ENCODE results near the gene RC3H1.

DNA sequence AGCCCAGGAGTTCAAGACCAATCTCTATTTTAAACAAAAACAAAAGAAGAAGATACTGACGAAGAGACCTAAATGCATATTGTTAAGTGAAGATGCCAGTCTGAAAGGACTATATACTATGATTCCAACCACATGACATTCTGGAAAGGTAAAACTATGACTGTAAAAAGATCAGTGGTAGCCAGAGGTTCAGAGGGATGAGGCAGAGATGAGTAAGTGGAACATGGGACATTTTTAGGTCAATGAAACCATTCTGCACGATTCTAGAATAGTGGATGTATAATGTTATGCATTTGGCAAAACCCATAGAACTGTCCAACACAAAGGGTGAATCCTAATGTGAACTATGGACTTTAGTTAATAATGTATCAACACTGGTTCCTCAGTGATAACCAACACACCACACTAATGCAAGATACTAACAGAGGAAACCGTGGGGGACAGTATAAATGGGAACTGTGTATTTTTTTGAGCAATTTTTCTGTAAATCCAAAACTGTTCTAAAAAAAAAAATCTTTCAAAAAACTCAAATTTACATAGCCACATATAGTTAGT, 8.2 kb downstream of the RC3H1 start:
- no peak for TF ChIP-seq CTCF (IDR thresholded peaks at IDR 0.05)
- no peak for TF ChIP-seq EZH2 (IDR thresholded peaks at IDR 0.05)

All from neural progenitor cell (in vitro differentiated cells).